Suprapubic skin (tissue), 4 donors: ENCODE results near the gene NEIL1.

Source experiments
- CTCF ChIP-seq, 2 donors: fragments of 200-600 bp in 1 of 2; fragments of 450-650 bp in 1 of 2; sonication (generic) in 1 of 2; IDR thresholded peaks; one replicate each; pipeline ENCODE4 v1.5.1; 2016 to 2019; ENCODE audit warnings: antibody characterized with exemption in 2 of 2, mild to moderate bottlenecking in 1 of 2, moderate library complexity in 1 of 2
- EP300 ChIP-seq: sonication (generic); formaldehyde crosslinking; IDR thresholded peaks from one replicate; pipeline ENCODE4 v1.6.1; 2017; ENCODE audit warnings: antibody characterized with exemption
- POLR2A ChIP-seq, 2 donors: fragments of 450-650 bp; IDR thresholded peaks; one replicate each; pipeline ENCODE4 v1.6.1; 2017; ENCODE audit warnings: antibody characterized with exemption in 2 of 2, mild to moderate bottlenecking in 2 of 2, moderate library complexity in 2 of 2
- POLR2AphosphoS5 ChIP-seq, 3 donors: sonication (generic); formaldehyde crosslinking; IDR thresholded peaks; one replicate each; pipeline ENCODE4 v1.6.1; 2017; ENCODE audit warnings: antibody characterized with exemption in 3 of 3

DNA sequence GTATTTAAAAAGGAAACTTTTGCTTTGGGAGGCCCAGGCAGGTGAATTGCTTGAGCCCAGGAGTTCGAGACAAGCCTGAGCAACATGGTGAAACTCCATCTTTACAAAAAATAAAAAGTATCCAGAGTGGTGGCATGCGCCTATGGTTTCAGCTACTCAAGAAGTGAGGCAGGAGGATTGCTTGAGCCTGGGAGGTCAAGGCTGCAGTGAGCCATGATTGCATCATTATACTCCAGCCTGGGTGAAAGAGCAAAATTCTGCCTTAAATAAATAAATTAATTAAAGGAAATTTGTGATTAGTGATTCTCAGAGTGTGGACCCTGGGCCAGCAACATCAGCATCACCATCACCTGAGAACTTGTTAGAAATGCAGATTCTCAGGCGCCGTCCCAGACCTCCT lies 20.9 kb upstream of the NEIL1 start:
- TF ChIP-seq CTCF (IDR thresholded peaks at IDR 0.05) = no peak
- TF ChIP-seq POLR2A (IDR thresholded peaks at IDR 0.05) = no peak
- no peak for TF ChIP-seq POLR2AphosphoS5 (IDR thresholded peaks at IDR 0.05)
- no peak for TF ChIP-seq EP300
